NCI-H2227 treated with DMSO at 0.1 percent for 48 hours (cell line): ENCODE measurements around the gene PAM.
"Not testable (repeated sequence)": the region's sequence is repeated elsewhere in the genome, so short reads cannot be mapped to it uniquely, and the experiment has no call there.

ENCODE experiments used
- DNase-seq: peaks from one replicate; lab custom pipeline; 2025; lab: John Stamatoyannopoulos, UW

The PAM gene

DNA sequence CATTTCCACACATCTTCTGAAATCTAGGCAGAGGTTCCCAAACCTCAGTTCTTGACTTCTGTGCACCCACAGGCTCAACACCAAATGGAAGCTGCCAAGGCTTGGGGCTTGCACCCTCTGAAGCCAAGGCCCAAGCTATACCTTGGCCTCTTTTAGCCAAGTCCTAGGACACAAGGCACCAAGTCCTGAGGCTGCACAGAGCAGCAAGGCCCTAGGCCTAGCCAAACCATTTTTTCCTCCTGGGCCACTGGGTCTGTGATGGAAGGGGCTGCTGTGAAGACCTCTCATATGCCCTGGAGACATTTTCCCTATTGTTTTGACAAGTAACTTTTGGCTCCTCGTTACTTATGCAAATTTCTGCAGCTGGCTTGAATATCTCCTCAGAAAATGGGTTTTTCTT is 244.5 kb downstream of the PAM start:
- DNase-seq: not testable (repeated sequence)

GRCh38 chr5:103000089-103000488 is 245.0 kb downstream of the PAM start:
- DNase-seq: no peak

- peak; percentile 33 for DNase-seq
Measured at GRCh38 chr5:103003872-103004271, 248.8 kb downstream of the PAM start.

GRCh38 chr5:103005276-103005675 is 250.2 kb downstream of the PAM start:
- no peak for DNase-seq

DNA sequence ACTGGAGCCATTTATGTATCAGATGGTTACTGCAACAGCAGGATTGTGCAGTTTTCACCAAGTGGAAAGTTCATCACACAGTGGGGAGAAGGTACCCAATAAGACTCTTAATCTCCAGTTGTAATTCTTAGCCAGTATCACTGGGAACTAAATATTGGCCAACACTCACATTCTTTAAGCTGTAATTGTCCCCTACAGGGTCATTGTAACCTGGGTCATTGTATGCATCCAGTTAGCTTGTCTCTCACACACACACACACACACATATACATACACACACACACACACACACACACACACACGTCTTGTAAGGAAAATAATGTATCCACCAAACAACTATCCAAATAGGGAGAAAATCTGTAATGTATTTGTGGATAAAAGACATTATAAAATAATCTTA is 251.8 kb downstream of the PAM start:
- DNase-seq: no peak

DNA sequence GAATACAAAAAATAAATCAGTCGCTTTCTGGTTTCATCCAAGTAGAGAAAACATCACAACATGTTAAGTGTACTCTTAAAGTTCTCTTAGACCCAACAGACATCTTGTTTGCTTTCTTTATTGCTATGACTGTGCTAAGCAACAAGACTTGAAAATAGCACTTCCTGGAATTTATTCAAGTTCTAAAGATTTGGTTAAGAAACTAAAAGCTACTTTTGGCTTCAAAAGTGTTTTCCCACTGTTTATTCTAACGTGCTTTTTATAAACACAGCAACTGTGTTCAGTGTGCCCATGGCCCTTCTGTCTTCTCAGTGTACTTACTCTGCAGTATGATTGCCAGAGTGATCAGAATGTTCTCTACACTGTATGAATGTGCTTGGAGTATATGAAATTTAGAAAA is 255.1 kb downstream of the PAM start:
- no peak for DNase-seq

DNA sequence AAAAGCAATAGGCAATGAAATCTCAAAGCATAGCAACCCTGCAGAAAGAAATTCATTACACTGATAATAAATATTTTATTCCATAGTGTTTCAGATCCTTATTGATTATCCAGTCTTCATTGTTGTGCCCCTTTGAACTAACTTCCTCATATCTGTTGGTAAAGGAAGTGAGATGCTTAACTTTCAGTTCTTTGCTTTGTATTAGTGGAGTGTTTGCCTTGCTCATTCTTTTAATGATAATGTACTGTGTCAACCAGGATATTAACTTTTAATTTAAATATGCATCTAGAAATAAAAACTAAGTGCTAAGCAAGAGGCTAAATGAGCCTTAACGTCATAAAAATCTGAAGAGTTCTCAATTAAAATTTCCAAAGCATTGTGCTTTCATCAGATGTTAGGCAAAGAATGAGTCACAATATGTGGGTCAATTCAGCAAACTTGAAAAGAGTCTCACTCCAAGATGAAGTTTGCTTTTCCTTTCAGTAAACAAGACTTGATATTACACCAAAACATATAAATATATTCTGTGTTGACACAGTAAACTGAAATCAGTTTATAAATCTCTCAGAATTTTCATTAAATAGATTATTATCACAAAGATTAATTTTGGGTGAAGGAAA is 258.9 kb downstream of the PAM start:
- no peak for DNase-seq

- DNase-seq: no peak
Measured at GRCh38 chr5:103014983-103015382, 259.9 kb downstream of the PAM start.

DNA sequence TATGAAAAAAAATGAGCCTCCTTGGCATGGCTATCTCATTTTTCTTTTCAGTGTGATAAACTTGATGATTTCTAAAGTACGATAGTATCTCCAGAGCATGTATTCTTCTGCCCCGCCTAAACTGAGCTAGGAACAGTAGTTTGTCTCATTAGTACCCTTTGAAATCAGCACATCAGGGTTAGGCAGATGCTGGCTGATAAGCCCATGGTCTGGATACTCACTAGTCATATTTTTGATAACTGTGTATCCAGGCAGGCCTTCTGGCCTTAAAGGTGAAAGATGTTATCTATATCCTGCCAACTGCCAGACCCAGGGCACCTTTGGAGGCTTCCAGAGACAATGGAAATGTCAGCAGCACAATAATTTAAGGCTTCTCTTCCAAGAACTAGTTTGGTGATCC is 261.1 kb downstream of the PAM start:
- DNase-seq: no peak

DNA sequence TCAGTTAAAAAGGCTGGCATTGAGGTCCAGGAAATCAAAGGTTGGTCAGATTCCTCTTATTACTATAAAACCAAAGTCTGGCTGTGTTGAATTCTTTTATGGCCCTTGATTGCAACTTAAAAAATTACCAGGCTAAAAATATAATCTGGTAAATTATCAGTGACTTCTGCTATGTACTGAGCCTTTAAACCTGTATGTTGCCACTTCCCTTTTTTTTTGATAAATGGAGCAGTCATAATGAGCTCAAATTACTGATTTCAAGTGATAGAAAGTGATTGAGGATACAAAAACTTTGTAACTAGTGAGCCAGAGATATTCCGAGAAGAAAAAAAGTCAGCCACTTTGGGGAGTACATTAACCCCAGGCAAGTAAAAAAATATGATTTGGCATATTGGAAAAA is 264.7 kb downstream of the PAM start:
- no peak for DNase-seq

DNA sequence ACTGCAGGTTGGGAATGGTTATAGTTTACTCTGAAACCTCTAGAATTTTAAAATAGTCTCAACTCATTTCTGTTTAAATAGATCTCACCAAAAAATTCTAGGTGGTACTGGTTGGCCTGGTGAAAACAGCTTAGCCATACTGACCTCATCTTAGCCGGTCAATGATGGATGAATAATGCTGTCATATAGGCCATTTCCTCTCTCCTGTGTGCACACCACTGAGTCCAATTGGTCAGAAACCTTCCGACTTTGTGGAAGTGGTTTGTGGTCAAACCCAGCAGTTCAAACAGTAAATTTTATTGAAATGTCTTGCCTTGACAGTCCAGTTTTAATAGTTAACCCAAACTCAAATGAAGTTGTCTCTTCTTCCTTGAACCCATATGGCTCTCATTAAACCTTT is 266.2 kb downstream of the PAM start:
- no peak for DNase-seq

DNA sequence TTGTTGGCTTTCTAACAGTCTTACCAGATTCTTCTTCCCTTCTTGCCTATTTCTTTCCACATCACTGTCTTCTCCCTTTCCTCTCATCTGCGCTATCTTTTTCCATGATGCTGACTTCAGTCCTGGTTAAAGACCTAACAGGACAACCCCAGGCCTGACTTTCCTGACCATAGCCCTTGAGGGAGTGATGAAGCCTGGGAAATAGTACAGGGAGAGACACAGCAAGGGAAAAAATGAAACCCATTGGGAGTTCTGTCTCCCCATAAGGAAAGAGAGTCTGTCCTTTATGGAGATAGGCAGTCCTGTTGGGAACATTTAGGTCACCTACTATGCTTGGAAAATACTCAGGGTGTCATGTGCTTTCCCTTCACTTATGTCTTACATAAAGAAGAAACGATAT is 272.2 kb downstream of the PAM start:
- no peak for DNase-seq

GRCh38 chr5:103031607-103032006 is 276.5 kb downstream of the PAM start:
- no peak for DNase-seq

GRCh38 chr5:103033696-103034095 is 278.6 kb downstream of the PAM start:
- no peak for DNase-seq

- no peak for DNase-seq
Measured at GRCh38 chr5:103034662-103035392, 279.7 kb downstream of the PAM start.

- DNase-seq: no peak
Measured at GRCh38 chr5:103035701-103036100, 280.6 kb downstream of the PAM start.

- no peak for DNase-seq
Measured at GRCh38 chr5:103036601-103037000, 281.5 kb downstream of the PAM start.

- DNase-seq: no peak
Measured at GRCh38 chr5:103037673-103038455, 282.8 kb downstream of the PAM start.

- peak; percentile 51 for DNase-seq
Measured at GRCh38 chr5:103041071-103041676, 286.1 kb downstream of the PAM start.

DNA sequence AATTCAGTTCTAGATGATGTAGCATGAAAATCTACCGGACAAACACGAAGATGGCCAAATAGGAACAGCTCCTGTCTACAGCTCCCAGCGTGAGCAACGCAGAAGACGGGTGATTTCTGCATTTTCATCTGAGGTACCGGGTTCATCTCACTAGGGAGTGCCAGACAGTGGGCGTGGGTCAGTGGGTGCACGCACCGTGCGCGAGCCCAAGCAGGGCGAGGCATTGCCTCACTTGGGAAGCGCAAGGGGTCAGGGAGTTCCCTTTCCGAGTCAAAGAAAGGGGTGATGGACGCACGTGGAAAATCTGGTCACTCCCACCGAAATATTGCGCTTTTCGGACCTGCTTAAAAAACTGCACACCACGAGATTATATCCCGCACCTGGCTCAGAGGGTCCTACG is 291.6 kb downstream of the PAM start:
- not testable (repeated sequence) for DNase-seq

DNA sequence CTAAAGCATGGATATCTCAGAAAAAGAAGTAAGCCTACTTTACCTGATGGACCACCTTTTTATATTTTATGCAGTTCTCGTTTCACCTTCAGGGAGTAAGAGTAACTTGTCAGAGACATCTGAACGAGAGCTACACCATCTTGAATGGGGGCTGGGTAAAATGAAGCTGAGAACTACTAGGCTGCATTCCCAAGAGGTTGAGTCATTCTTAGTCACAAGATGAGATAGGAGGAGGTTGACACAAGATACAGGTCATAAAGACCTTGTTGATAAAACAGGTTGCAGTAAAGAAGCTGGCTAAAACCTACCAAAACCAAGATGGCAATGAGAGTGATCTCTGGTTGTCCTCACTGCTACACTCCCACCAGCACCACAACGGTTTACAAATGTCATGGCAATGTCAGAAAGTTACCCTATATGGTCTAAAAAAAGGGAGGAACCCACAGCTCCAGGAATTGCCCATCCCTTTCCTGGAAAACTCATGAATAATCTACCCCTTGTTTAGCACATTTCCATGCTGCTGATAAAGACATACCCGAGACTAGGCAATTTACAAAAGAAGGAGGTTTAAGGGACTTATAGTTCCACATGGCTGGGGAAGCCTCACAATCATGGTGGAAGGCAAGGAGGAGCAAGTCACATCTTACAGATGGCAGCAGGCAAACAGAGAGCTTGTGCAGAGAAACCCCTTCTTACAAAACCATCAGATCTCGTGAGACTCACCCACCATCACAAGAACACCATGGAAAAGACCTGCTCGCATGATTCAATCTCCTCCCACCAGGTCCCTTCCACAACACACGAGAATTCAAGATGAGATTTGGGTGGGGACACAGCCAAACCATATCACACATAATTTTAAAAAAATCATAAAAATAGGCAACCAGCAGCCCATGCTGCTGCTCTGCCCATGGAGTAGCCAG is 302.4 kb downstream of the PAM start:
- no peak for DNase-seq

- DNase-seq: no peak
Measured at GRCh38 chr5:103059525-103059924, 304.4 kb downstream of the PAM start.
